ENCODE results near the gene CRABP2.

CRABP2 gene

GRCh38 chr1:156708218-156708661 is 2.9 kb upstream of the CRABP2 start:
- no peak for DNase-seq

- DNase-seq, result no peak
Observed at GRCh38 chr1:156707417-156708217, 2.2 kb upstream of the CRABP2 start.

GRCh38 chr1:156706657-156707416 is 1.5 kb upstream of the CRABP2 start:
- DNase-seq, result no peak

GRCh38 chr1:156705918-156706656 is 704 bp upstream of the CRABP2 start:
- DNase-seq, result peak; percentile 56 to 69 (median 62)

- peak in 1 of 5 experiments; percentile 18 for DNase-seq
Observed at GRCh38 chr1:156704930-156705320, 458 bp downstream of the CRABP2 start.

GRCh38 chr1:156704166-156704711 is 1.1 kb downstream of the CRABP2 start:
- DNase-seq, result no peak

- DNase-seq, result no peak
Observed at GRCh38 chr1:156703741-156704140, 1.6 kb downstream of the CRABP2 start.

GRCh38 chr1:156703336-156703735 is 2.0 kb downstream of the CRABP2 start:
- DNase-seq, result no peak

GRCh38 chr1:156700736-156701531 is 4.4 kb downstream of the CRABP2 start:
- no peak for DNase-seq

GRCh38 chr1:156698995-156699394 is 6.4 kb downstream of the CRABP2 start:
- DNase-seq, result no peak

- DNase-seq, result no peak
Observed at GRCh38 chr1:156697481-156697880, 7.9 kb downstream of the CRABP2 start.

- no peak for DNase-seq
Observed at GRCh38 chr1:156696755-156697154, 8.6 kb downstream of the CRABP2 start.

GRCh38 chr1:156694690-156694962 is 10.8 kb downstream of the CRABP2 start:
- DNase-seq, result no peak

GRCh38 chr1:156693848-156694689 is 11.3 kb downstream of the CRABP2 start:
- no peak for DNase-seq

GRCh38 chr1:156692925-156693847 is 12.2 kb downstream of the CRABP2 start:
- DNase-seq, result peak in 1 of 5 experiments; percentile 40

GRCh38 chr1:156692441-156692924 is 12.9 kb downstream of the CRABP2 start:
- no peak for DNase-seq

GRCh38 chr1:156691665-156692440 is 13.5 kb downstream of the CRABP2 start:
- DNase-seq, result no peak

- no peak for DNase-seq
Observed at GRCh38 chr1:156691191-156691590, 14.2 kb downstream of the CRABP2 start.

- DNase-seq, result no peak
Observed at GRCh38 chr1:156690675-156691036, 14.7 kb downstream of the CRABP2 start.

Measured in T-helper 2 cell (primary cell).